C1 segment of cervical spinal cord (tissue), 14 donors: ENCODE measurements around the gene BNIP1.

Experiments used
- DNase-seq, 14 donors: peaks; one replicate each; lab custom pipeline; 2025; lab: John Stamatoyannopoulos, UW

The BNIP1 gene

DNA sequence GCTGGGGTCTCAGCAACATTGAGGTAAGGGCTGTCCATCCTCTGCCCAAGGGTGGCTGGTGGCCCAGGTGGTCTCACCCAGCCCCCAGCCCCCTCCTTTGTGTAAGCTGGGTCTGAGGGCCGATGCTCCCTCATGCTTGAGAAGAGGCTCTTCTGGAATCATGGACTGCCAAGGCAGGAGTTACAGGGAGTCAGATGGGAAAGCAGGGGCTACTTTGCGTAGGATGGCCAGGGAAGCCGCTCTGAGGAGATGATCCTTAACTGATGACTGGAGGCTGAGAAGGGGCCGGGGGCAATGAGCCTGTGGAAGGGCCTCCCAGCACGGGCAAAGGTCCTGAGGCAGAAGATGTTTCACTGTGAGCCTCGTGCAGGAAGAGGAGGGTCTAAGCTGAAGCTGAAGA, 67.0 kb downstream of the BNIP1 start:
- DNase-seq = no peak

DNA sequence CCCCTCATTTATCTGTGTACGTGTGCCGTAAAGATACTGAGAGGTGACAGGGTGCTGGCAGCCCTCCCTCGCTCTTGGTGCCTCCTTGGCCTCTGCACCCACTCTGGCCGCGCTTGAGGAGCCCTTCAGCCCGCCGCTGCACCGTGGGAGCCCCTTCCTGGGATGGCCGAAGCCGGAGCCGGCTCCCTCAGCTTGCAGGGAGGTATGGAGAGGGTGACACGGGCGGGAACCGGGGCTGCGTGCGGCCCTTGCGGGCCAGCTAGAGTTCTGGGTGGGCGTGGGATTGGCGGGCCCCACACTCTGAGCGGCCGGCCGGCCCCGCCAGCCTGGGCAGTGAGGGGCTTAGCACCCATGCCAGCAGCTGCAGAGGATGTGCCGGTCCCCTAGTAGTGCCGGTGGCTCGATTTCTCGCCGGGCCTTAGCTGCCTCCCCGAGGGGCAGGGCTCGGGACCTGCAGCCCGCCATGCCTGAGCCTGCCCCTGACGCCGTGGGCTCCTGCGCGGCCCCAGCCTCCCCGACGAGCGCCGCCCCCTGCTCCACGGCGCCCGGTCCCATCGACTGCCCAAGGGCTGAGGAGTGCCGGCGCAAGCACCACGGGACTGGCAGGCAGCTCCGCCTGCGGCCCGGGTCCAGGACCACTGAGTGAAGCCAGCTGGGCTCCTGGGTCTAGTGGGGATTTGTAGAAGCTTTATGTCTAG, 69.1 kb downstream of the BNIP1 start:
- no peak for DNase-seq
